ENCODE data around the gene KLF13.

- TF ChIP-seq CTCF (IDR thresholded peaks at IDR 0.05; ENCODE audit: low read depth, low read length) (no peak), EZH2phosphoT487 (IDR thresholded peaks at IDR 0.05; ENCODE audit: low read depth) (no peak)
Observed at GRCh38 chr15:31391687-31392671, 65.3 kb downstream of the KLF13 start.
